Measurements from ENCODE around the gene SBNO1.
"Not testable (repeated sequence)": the region's sequence is repeated elsewhere in the genome, so short reads cannot be mapped to it uniquely, and the experiment has no call there.

The SBNO1 gene

DNA sequence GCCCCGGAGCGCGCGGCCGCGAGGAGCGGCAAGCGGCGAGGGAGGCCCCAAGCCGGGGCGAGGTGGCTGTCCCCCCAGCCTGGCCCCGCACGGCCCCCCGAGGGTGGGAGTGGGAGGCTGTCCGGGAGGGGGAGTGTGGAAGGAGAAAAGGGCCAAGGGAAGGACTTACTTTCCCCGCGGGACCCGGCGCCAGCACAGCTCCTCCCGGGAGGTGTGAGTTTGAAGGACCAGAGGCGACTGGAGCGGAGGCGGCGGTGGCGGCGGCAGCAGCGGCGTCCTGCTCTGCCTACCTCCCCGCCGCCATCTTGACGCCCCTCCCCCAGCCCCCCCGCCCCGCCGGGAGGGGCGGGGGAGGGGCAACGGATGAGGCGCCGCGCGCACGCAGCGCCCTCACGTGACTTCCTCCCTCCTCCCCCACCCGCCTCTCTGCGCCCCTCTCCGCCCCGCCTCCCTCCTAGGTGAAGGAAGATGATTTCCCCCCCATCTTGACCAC, at the start of gene SBNO1:
Gene SBNO1 (minus strand): TSS at position 316 of the 493 bp plus-strand sequence. CDS start 14,406 bp downstream, outside the sequence.
- DNase-seq (ENCODE audit: low read depth): no peak

GRCh38 chr12:123410041-123410412, 45.4 kb upstream of the SBNO1 start:
- no peak for DNase-seq (ENCODE audit: low read depth)

DNA sequence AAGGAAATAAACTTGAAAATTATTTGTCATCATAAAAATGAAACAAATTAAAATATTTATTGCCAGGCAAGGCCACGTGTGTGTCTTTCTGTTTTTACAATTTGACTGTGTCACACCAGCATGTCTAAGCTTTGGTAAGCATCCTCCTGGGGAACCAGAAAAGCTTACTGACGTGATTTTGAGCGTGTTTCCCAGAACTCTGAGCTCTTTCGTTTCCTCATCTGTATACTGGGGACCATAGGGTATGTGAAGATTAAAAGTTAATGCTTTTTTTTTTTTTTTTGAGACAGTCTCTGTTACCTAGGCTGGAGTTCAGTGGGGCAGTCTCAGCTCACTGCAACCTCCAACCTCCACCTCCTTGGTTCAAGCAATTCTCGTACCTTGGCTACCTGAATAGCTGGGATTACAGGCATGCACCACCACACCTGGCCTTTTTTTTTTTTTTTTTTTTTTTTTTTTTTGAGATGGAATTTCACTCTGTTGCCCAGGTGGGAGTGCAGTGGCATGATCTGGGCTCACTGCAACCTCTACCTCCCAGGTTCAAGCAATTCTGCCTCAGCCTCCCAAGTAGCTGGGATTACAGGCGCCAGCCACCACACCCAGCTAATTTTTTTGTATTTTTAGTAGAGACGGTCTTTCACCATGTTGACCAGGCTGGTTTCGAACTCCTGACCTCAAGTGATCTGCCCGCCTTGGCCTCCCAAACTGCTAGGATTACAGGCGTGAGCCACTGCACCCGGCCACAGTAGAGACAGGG, 44.8 kb upstream of the SBNO1 start:
- DNase-seq (ENCODE audit: low read depth): not testable (repeated sequence)

GRCh38 chr12:123408619-123409018, 44.0 kb upstream of the SBNO1 start:
- not testable (repeated sequence) for DNase-seq (ENCODE audit: low read depth)

DNA sequence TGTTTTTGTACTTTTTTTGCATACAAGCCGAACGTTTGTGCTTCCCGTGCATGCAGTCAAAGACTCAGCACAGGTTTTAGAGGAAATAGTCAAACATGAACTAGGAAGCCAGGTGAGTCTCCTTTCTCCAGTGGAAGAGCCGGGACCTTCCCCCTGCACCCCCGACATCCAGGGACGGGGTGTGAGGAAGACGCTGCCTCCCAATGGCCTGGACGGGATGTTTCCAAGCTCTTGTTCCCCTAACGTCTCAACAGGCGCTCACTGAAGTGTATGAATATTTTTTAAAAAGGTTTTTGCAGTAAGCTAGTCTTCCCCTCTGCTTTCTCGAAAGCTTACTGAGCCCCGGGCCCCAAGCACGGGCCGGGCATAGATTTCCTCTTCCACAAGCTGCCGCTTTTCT, 43.3 kb upstream of the SBNO1 start:
- not testable (repeated sequence) for DNase-seq (ENCODE audit: low read depth)

- not testable (repeated sequence) for DNase-seq (ENCODE audit: low read depth)
Observed at GRCh38 chr12:123407269-123407668, 42.6 kb upstream of the SBNO1 start.

- no peak for DNase-seq (ENCODE audit: low read depth)
Observed at GRCh38 chr12:123404581-123404980, 39.9 kb upstream of the SBNO1 start.

- DNase-seq (ENCODE audit: low read depth): no peak
Observed at GRCh38 chr12:123401753-123402683, 37.4 kb upstream of the SBNO1 start.

DNA sequence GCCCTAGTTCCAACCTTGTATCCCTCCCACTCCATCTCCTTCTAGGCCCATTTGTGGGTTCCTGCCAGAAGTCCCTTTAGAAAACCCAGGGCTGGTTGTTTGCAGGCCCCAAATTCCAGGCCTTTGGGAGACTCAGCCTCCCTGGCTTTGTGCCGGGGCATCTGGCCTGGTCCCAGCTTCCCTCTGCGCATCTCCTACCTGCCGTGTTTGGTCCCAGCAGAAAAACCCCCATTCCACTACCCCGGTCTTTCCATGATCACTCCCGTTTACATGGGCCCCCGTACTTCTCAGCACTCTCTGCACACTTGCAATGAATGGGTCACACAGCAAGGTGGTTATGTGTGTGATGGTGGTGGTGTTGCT, 34.6 kb upstream of the SBNO1 start:
- DNase-seq (ENCODE audit: low read depth): no peak

DNA sequence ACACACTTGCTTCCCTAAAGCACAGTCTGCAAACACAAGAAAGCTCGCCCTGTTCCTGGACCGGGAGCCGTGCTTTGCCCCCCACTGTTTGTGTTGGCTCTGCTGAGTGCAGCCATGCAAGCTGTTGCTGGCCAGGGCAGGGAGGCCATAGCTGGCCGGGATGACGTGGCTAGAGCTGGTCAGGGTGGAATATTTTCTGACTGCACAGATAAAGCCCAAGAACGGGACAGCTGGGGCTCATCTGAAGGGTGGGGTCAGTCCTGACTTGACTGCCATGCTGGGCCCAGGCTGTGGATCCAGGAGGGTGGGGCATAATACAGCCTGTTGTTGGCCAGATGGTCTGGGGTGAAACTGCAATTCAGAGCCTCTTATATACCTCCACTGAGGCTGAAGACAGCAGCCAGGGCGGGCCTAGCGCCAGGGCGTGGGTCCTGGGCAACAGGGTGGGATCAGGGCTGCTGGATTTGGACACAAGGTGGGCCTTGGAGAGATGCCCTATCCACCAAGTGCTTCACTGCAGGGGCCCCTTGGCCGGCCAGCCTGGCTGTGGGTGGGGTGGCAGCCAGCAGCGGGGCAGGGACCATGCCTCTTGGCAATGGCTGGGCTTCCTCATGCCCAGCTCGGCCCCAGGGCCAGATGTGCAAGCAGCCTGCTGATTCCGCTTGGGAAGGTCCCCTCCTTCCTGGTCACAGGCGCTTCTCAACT, 34.1 kb upstream of the SBNO1 start:
- DNase-seq (ENCODE audit: low read depth): no peak

- no peak for DNase-seq (ENCODE audit: low read depth)
Observed at GRCh38 chr12:123398177-123398549, 33.5 kb upstream of the SBNO1 start.

GRCh38 chr12:123397400-123397799, 32.8 kb upstream of the SBNO1 start:
- DNase-seq (ENCODE audit: low read depth): no peak

GRCh38 chr12:123396954-123397353, 32.3 kb upstream of the SBNO1 start:
- no peak for DNase-seq (ENCODE audit: low read depth)

GRCh38 chr12:123396543-123396942, 31.9 kb upstream of the SBNO1 start:
- no peak for DNase-seq (ENCODE audit: low read depth)

- no peak for DNase-seq (ENCODE audit: low read depth)
Observed at GRCh38 chr12:123395236-123395635, 30.6 kb upstream of the SBNO1 start.

GRCh38 chr12:123393747-123394146, 29.1 kb upstream of the SBNO1 start:
- DNase-seq (ENCODE audit: low read depth): no peak

- no peak for DNase-seq (ENCODE audit: low read depth)
Observed at GRCh38 chr12:123391546-123392343, 27.1 kb upstream of the SBNO1 start.

- no peak for DNase-seq (ENCODE audit: low read depth)
Observed at GRCh38 chr12:123390498-123391426, 26.1 kb upstream of the SBNO1 start.

- DNase-seq (ENCODE audit: low read depth): no peak
Observed at GRCh38 chr12:123389560-123390351, 25.1 kb upstream of the SBNO1 start.
